ENCODE results near the gene CALM1.

The CALM1 gene

DNA sequence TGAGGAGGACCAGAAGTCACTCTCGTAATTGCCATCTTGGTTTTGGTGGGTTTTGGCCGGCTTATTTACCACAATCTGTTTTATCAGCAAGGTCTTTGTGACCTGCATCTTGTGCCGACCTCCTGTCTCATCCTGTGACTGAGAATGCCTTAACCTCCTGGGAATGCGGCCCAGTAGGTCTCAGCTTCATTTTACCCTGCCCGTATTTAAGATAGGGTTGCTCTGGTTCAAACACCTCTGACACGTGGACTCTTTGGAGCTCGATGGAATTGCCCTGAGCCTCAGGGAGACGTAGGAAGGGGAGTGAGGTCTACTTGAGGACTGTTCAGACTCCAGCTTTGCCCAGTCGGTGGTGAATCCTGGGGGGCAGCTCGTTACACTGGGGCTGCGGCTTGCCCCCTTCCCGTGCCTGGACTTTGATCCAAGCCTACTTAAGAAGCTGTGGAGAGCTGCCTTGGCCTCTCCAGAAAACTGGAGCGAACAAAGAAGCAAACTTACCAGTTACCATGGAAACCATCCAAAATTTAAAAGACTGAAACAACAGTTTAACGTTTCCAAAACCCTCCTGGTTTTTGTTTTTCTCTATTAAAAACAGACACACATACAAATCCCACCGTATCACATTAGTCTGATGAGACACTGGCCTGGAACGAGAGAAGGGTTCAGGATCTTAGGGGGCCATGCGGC lies 28.0 kb downstream of the CALM1 start:
- no peak overlapping the region for H3K4me3 ChIP-seq (ENCODE audit: low read depth, low read length)
- in situ Hi-C loops (cut with HindIII; ENCODE audit: low sequenced_read_pairs), result loop anchor here (25.0 kb wide), 1 partner anchor 287 kb away; no protein-coding TSS in a partner anchor
- TF ChIP-seq, protein P1, sequence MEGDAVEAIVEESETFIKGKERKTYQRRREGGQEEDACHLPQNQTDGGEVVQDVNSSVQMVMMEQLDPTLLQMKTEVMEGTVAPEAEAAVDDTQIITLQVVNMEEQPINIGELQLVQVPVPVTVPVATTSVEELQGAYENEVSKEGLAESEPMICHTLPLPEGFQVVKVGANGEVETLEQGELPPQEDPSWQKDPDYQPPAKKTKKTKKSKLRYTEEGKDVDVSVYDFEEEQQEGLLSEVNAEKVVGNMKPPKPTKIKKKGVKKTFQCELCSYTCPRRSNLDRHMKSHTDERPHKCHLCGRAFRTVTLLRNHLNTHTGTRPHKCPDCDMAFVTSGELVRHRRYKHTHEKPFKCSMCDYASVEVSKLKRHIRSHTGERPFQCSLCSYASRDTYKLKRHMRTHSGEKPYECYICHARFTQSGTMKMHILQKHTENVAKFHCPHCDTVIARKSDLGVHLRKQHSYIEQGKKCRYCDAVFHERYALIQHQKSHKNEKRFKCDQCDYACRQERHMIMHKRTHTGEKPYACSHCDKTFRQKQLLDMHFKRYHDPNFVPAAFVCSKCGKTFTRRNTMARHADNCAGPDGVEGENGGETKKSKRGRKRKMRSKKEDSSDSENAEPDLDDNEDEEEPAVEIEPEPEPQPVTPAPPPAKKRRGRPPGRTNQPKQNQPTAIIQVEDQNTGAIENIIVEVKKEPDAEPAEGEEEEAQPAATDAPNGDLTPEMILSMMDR (IDR thresholded peaks at IDR 0.05; ENCODE audit: low read depth, low read length), result no peak
- DNase-seq (ENCODE audit: low read depth, low spot score), result no peak

DNA sequence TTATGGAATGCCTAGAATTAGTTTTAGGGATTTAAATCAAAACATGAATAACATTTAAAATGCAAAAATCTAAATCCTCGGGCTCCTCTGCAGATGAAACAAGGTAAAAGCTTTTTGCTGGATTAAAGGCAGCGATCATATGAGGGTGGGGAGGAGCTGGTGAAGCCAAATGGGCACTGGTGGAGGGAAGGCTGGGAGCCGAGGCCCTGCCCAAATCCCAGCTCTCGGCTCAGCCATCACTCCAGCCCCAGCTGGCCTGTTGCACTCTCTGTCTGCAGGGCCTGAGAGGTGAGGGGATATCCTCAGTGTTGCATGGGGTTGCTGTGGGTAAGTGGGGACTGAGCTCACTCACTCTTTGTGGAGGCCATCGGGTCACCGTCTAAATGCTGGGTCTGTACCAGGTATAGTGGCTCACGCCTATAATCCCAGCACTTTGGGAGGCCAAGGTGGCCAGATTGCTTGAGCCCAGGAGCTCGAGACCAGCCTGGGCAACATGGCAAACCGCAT lies 28.6 kb downstream of the CALM1 start:
- in situ Hi-C loops (cut with HindIII; ENCODE audit: low sequenced_read_pairs), result no loop called here
- TF ChIP-seq, protein P1 (IDR thresholded peaks at IDR 0.05; ENCODE audit: low read depth, low read length), result no peak
- no peak for DNase-seq (ENCODE audit: low read depth, low spot score)
- no peak overlapping the region for H3K4me3 ChIP-seq (ENCODE audit: low read depth, low read length)

DNA sequence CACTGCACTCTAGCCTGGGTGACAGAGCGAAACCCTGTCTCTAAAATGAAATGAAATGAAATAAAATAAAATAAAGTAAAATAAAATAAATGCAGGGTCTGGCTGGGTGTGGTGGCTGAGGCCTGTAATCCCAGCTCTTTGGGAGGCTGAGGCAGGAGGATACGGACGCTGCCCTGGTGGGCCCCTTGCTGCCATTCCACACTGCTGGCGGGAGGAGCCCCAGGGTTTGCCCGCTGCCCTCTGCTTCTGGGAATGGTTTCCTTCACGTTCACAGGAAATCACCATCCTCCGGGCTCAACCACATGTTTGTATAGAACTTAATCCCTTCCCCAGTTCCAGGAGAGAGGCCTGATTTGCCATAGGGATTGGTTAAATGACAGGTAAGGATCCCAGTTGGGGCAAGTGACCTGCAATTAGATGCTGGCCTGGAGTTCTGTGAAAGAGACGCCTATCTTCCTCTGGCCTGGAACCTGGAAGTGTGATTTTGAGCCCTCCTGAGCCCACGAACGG lies 29.3 kb downstream of the CALM1 start:
- TF ChIP-seq, protein P1 (IDR thresholded peaks at IDR 0.05; ENCODE audit: low read depth, low read length), result no peak
- DNase-seq (ENCODE audit: low read depth, low spot score), result no peak
- in situ Hi-C loops (cut with HindIII; ENCODE audit: low sequenced_read_pairs), result no loop called here
- no peak overlapping the region for H3K4me3 ChIP-seq (ENCODE audit: low read depth, low read length)

DNA sequence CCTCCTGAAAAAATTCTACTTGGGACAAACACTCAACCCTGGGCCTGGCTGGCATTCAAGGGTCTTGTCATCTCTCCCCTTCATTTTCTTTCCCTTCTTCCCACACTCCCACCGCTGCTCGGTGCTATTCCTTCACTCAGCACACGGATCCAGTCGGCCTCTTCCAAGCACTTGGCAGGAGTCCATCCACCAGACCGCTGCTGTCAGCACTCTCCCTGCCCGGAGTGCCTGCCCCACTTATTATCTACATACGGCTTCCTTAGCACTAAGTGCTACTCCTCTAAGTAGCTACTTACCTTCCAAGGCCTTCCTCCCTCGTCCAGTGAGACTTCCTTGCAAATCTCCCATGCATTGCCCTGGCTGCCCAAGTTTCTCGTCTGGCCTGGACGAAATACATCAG lies 29.8 kb downstream of the CALM1 start:
- peak; percentile 10 for DNase-seq (ENCODE audit: low read depth, low spot score)
- TF ChIP-seq, protein P1 (IDR thresholded peaks at IDR 0.05; ENCODE audit: low read depth, low read length), result no peak
- no peak overlapping the region for H3K4me3 ChIP-seq (ENCODE audit: low read depth, low read length)
- in situ Hi-C loops (cut with HindIII; ENCODE audit: low sequenced_read_pairs), result no loop called here

DNA sequence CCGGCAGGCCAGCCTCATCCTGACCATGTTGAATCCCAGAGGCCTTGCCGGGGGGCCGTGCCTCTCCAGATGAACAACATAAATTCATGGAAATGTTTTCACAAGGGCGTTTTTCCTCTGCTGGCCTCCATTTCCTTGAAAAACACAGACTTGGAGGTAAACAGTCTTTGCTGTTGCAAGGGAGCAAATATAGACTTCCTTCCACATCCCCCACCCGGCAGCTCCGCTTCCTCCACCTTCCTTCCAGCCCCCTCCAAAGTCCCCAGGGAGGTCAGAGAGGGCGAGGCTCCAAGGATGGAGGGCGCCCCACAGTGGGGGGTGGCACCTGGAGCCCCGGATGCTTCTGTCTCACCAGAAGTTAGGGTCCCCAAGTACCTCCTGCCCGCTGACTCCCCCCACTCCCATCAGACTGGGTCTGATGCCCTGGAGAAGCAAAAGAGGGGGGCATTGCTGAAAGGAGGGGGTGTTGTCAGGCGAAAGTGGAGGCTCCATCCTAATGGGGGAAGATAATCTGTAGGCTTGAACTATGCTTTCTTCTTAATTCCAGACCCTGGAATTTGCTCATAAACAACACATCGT lies 31.1 kb downstream of the CALM1 start:
- in situ Hi-C loops (cut with HindIII; ENCODE audit: low sequenced_read_pairs), result no loop called here
- no peak for DNase-seq (ENCODE audit: low read depth, low spot score)
- TF ChIP-seq, protein P1 (IDR thresholded peaks at IDR 0.05; ENCODE audit: low read depth, low read length), result no peak
- H3K4me3 ChIP-seq (ENCODE audit: low read depth, low read length), result no peak overlapping the region

DNA sequence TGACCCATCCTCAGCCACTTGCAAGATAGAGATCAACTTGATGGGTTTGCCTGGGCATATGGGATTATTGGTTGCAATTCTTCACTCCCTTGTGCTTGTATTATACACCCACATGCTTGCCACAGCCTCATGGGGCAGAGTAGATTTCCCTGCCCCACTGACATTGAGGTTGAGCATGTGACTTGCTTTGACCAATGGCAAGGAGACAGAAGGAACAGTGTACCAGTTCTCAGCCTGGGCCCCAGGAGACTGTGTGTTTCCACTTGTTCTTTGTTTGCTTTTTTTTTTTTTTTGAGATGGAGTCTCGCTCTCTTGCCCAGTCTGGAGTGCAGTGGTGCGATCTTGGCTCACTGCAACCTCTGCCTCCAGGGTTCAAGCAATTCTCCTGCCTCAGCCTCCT lies 31.8 kb downstream of the CALM1 start:
- no peak overlapping the region for H3K4me3 ChIP-seq (ENCODE audit: low read depth, low read length)
- in situ Hi-C loops (cut with HindIII; ENCODE audit: low sequenced_read_pairs), result no loop called here
- no peak for DNase-seq (ENCODE audit: low read depth, low spot score)
- TF ChIP-seq, protein P1 (IDR thresholded peaks at IDR 0.05; ENCODE audit: low read depth, low read length), result no peak
